Measurements from ENCODE around the gene SLX4.

The SLX4 gene

GRCh38 chr16:3546986-3547682 is 64.3 kb downstream of the SLX4 start:
- DNase-seq (no peak), ATAC-seq (no peak)
- Mint-ChIP-seq H3K36me3 (ENCODE audit: low read depth) (peaks cover 19% of the 10 kb centered on the region), H3K4me1 (no peaks in the 10 kb centered on the region), H3K27ac (no peak overlapping the region), H3K4me3 (no peak overlapping the region), H3K9me3 (peaks cover 8% of the 10 kb centered on the region), H3K27me3 (no peaks in the 10 kb centered on the region)

- no peak for DNase-seq
- Mint-ChIP-seq H3K36me3 (ENCODE audit: low read depth) (peaks cover 10% of the 10 kb centered on the region), H3K27me3 (no peaks in the 10 kb centered on the region), H3K9me3 (no peaks in the 10 kb centered on the region), H3K4me1 (no peaks in the 10 kb centered on the region), H3K27ac (no peak overlapping the region), H3K4me3 (no peak overlapping the region)
- ATAC-seq: no peak
Observed at GRCh38 chr16:3542601-3543373, 68.6 kb downstream of the SLX4 start.

GRCh38 chr16:3541527-3542155 is 69.8 kb downstream of the SLX4 start:
- DNase-seq (no peak), ATAC-seq (no peak)
- Mint-ChIP-seq H3K4me1 (no peaks in the 10 kb centered on the region), H3K36me3 (ENCODE audit: low read depth) (peaks cover 10% of the 10 kb centered on the region), H3K4me3 (no peak overlapping the region), H3K9me3 (no peaks in the 10 kb centered on the region), H3K27me3 (no peaks in the 10 kb centered on the region), H3K27ac (no peak overlapping the region)

- Mint-ChIP-seq H3K4me3 (no peak overlapping the region), H3K36me3 (ENCODE audit: low read depth) (peaks cover 13% of the 10 kb centered on the region), H3K4me1 (no peaks in the 10 kb centered on the region), H3K9me3 (no peaks in the 10 kb centered on the region), H3K27me3 (no peaks in the 10 kb centered on the region), H3K27ac (no peak overlapping the region)
- DNase-seq (no peak), ATAC-seq (no peak)
Observed at GRCh38 chr16:3538222-3538621, 73.2 kb downstream of the SLX4 start.

- Mint-ChIP-seq H3K4me1 (no peaks in the 10 kb centered on the region), H3K9me3 (no peaks in the 10 kb centered on the region), H3K4me3 (no peak overlapping the region), H3K27me3 (no peaks in the 10 kb centered on the region), H3K36me3 (ENCODE audit: low read depth) (peaks cover 17% of the 10 kb centered on the region), H3K27ac (no peak overlapping the region)
- no peak for ATAC-seq
- no peak for DNase-seq
Observed at GRCh38 chr16:3536851-3537250, 74.6 kb downstream of the SLX4 start.

GRCh38 chr16:3536271-3536731 is 75.1 kb downstream of the SLX4 start:
- Mint-ChIP-seq H3K9me3 (no peaks in the 10 kb centered on the region), H3K36me3 (ENCODE audit: low read depth) (peaks cover 17% of the 10 kb centered on the region), H3K27ac (no peak overlapping the region)

GRCh38 chr16:3534126-3534525 is 77.3 kb downstream of the SLX4 start:
- H3K9me3 Mint-ChIP-seq: no peaks in the 10 kb centered on the region
- ATAC-seq: no peak
- no peak for DNase-seq
- H3K27me3 Mint-ChIP-seq: no peaks in the 10 kb centered on the region
- no peaks in the 10 kb centered on the region for H3K4me1 Mint-ChIP-seq
- H3K36me3 Mint-ChIP-seq (ENCODE audit: low read depth): peaks cover 10% of the 10 kb centered on the region
- no peak overlapping the region for H3K4me3 Mint-ChIP-seq
- H3K27ac Mint-ChIP-seq: no peak overlapping the region

More at GRCh38 chr16:3536271-3536731, 75.1 kb downstream of the SLX4 start:
- DNase-seq: no peak
- Mint-ChIP-seq H3K4me1 (no peaks in the 10 kb centered on the region), H3K27me3 (no peaks in the 10 kb centered on the region), H3K4me3 (no peak overlapping the region)
- no peak for ATAC-seq

GRCh38 chr16:3532741-3533140 is 78.7 kb downstream of the SLX4 start:
- Mint-ChIP-seq H3K4me3 (no peak overlapping the region), H3K9me3 (no peaks in the 10 kb centered on the region), H3K27ac (no peak overlapping the region), H3K36me3 (ENCODE audit: low read depth) (peaks cover 11% of the 10 kb centered on the region), H3K27me3 (no peaks in the 10 kb centered on the region), H3K4me1 (no peaks in the 10 kb centered on the region)
- no peak for DNase-seq
- ATAC-seq: no peak

Data from activated naive CD8-positive, alpha-beta T cell treated with anti-CD3 and anti-CD28 coated beads, Interleukin-2, amount 50 U/mL, for 24 hours (primary cell).